HG02943 (cell line): ENCODE data around the gene ALPI.

Experiments
- ATAC-seq: cut with Tn5 transposase; IDR thresholded peaks from one replicate; pipeline ENCODE4 v1.9.1; 2021; ENCODE audit warnings: mild to moderate bottlenecking, low read depth, moderate library complexity; ENCODE audit not compliant: unreplicated experiment

Gene ALPI

GRCh38 chr2:232493701-232494474 is 37.9 kb downstream of the ALPI start:
- ATAC-seq: no peak

GRCh38 chr2:232494542-232494941 is 38.6 kb downstream of the ALPI start:
- no peak for ATAC-seq

- no peak for ATAC-seq
Measured at GRCh38 chr2:232495292-232495691, 39.3 kb downstream of the ALPI start.

GRCh38 chr2:232496501-232497270 is 40.7 kb downstream of the ALPI start:
- no peak for ATAC-seq

GRCh38 chr2:232497348-232497747 is 41.4 kb downstream of the ALPI start:
- ATAC-seq: no peak

DNA sequence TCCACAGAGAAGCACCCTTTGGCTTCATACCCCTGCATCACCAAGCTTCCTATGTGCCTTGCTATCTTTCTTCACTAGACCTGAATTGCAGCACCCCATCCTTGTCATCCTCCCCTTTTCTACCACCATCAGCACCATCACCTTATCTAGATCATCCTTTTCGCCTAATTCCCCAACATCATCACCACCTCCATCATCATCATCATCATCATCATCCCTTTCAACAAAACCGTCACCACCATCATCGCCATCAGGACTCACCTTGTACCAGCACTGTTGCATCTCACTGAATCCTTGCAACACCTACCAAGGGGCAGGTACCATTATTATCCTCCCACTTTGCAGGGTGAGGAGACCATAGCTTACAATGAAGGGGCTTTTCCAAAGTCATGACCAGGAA is 42.5 kb downstream of the ALPI start:
- no peak for ATAC-seq

GRCh38 chr2:232501331-232501771 is 45.4 kb downstream of the ALPI start:
- ATAC-seq: no peak

DNA sequence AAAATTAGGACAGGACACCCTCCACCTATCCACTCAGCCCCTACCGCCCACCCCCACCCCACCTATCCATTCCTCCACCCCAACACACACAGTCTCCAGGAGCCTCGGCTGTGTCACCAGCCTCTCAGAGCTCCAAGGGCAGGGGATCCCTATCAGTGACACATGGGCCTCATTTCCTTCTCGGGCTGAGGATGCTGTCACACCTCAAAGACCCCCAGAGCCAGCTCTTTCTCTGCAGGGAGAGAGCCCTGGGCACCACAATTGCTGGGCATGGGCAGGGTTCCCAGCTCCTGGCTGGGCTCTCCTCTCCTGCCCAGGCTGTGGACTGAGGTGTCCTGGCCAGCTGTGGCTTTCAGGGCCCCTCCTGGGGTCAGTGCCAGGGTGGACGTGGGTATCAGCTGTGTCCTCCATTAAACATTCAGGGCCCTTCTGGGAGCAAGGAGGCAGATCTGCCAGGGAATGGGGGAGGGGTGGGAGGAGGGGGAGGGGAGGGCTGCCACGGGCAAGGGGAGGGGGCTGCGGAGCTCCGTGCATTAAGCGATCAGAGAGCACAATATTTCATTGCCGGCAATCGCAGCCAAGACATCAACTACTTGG is 45.9 kb downstream of the ALPI start:
- no peak for ATAC-seq

DNA sequence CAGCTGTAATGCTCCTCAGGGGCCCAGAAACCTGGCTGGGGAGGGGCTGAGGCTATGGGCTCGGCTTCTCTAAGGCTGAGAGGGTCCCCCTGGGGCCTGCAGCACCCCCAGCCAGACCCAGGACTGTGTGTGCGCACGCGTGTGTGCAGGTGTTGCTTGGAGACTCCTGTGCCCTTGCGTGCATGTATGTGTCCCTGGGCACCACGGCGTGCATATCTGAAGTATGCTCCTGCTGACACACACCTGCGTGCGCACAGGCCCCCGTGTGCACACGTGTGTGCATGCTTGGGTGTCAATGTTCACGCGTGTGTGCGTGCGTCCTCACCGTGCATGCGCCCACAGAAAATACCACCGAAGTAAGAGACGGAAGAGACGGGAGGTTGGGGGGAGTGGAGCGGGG is 46.6 kb downstream of the ALPI start:
- no peak for ATAC-seq

DNA sequence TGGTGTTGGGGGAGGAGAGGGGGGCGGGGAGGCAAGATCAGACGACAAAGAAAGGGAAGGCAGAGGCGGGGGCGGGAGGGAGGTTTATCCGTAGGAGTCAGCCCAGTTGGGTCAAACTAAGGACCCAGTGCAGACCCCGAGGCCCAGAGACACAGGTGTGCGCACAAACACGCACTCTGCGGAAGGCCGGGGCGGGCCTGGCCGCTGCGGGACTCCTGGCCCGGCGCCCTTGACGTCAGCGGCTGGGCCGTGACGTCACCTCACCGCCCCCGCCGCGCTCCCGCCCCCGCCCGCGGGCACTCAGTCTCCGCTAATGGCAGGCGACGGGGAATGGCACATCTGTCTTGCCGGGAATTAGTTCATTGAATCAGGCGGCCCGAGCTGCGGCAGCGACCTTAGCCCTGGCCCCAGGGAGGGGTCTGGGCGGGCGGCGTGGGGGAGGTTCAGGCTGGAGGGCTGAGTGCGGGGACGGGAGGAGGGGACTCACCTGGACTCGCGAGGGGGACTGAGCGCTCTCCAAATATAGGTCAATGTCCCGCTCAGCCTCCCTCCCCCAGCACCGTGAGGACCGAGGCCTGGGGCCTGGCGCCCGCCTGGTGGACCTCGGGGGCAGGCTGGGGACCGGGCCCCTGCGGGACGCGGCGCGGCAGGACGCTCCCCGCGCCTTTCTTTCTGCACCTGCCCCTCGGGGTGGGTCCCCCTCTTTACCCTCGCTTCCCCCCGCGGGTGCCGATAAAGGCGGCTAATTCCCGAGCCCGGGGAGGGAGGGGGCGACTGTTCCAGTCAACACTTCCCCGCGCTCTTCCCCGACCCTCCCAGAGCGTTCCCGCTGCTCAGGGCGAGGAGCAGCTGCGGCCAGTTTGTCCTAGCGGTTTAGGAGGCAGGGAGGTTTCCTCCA is 47.2 kb downstream of the ALPI start:
- ATAC-seq: no peak

DNA sequence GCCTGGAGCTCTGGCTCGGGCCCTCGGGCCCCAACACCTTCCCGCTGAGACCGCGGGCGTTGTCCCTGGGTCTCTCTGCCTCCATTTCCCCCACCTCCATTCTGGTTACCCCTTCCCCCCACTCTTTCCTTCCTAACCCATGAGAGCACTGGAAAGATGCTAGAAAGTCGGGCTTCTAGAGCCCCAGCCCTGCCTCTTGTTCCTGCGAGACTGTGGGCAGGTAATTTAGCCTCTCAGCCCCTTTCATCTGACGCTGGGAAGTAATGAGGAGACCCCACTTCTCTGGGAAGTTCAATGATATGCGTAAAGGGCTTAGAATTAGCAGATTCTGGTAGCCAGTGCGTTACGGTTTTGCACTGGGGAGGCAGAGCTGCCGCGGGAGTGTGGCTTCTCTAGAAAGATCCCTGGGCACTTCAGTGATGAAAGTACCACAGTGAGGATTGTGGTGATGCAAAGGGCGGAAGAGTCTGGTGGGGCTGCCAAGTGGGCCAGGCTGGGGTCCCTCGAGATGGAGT is 47.9 kb downstream of the ALPI start:
- no peak for ATAC-seq

GRCh38 chr2:232504438-232504837 is 48.5 kb downstream of the ALPI start:
- no peak for ATAC-seq

DNA sequence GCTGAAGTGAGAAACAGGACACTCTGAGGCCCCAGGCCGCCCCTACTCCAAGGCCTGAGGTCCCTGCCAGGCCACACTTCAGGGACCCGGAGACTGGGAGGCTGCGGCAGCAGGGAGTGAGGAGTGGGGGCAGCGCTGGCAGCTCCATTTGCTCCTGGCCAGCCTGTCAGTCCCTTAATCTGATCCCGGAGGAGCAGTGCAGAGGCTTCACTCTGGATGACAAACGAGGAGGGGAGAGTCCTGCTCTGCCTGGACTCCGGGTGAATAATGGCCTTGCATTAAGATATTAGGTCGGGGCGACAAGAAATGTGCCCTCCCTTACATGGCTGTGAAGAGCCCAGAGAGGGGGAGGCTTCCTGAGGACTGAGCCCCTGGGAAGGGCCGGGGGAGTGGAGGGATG is 49.9 kb downstream of the ALPI start:
- ATAC-seq: no peak

GRCh38 chr2:232506709-232507108 is 50.8 kb downstream of the ALPI start:
- no peak for ATAC-seq

- ATAC-seq: no peak
Measured at GRCh38 chr2:232508251-232508650, 52.3 kb downstream of the ALPI start.
